GM19238 (cell line): Measurements from ENCODE around the gene ABCD4.
"Not testable (repeated sequence)": the region's sequence is repeated elsewhere in the genome, so short reads cannot be mapped to it uniquely, and the experiment has no call there.

Experiments used
- DNase-seq: peaks from one replicate; pipeline ENCODE4 v3.0.0; 2011; ENCODE audit warnings: low spot score; ENCODE audit not compliant: insufficient read length

Gene ABCD4

GRCh38 chr14:74302634-74303569 lies at the start of gene ABCD4:
ABCD4 (minus strand) TSS chr14:74302934; CDS start chr14:74302912, 22 bp downstream.
- peak; percentile 77 for DNase-seq

DNA sequence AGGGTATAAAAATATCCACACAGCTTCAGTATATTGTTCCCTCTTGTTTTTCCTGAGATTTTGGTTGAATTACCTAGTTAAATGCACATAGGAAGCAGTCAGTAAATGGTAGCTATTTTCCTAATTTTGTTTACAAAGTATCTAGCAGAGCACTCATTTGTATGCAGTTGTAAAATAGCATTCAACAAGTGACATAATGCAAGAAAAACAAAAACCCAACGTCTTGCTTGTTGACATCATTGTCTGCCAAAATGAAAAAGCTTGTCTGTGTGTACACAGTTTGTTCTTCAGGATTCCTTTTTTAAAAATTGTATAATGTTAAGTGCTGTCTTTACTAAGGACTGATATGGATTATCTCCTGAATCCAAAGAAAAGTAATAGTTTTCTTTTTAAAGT lies 48.2 kb upstream of the ABCD4 start:
- DNase-seq, result no peak

DNA sequence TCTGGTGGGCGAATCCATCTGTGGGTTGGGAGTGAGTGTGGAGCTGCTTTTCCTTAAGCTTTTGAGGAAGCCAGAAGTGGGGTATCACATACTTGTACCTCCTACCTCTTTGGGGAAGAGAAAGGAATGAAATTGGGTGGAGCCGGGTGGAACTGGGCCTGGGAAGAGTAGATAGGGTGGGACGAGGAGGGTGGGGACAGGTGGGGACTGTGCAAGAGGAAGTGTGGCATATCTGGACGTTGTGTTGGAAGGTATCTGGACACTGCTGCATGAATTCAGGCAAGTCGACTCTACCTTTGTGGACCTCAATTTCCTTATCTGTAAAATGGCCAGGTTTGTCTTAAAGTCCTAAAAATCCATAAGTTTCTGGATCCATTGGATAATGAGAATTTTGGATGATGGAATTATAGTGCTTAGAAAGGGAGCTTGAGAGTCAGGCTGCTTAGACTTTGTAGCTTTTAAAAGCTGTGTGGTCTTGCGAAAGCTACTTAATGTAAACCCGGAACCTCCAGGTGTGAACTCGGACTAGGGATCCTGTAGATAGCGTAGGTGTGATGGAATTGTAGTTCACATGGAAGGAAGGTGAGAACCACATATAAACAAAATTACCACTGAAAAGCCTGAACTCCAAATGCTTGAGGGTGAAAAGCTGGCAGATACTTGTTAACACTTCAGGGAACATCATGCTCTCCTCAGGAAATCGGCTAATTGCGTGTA lies 47.6 kb upstream of the ABCD4 start:
- DNase-seq, result no peak

- no peak for DNase-seq
Observed at GRCh38 chr14:74349757-74350156, 47.0 kb upstream of the ABCD4 start.

DNA sequence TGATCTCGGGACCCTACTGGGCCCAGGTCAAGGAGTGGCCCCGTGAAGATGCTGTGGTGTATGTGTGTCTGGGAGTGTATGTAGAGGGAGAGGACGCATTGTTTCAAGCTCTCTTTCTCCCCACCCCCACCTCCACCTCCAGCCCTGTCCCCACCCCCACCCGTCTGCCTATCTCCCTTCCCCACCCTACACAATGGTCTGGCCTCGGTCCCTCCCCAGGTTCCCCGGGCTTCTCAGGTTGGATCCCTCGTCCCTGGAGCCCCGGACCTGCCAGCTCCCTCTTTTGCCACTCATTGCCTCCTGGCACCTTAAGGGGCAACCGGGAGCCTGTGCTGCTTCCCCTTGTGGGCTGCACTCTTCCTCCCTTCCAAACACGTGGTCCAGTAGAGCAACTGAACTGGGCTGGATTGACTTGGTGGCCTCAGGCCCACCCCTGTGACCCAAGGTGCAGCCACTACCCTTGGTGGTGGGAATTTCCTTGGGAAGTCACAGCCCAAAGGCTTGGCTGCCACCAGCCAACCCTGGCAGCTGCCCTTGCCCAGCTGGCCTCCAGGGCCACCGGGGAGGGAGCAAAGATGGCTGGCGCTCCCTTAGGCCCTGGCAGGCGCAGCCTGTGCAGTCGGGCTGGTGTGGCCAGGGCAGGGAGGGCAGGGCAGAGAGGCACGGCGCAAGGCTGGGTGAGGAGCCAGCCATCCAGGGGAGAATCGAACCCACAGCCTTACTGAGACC lies 46.2 kb upstream of the ABCD4 start:
- DNase-seq, result no peak

DNA sequence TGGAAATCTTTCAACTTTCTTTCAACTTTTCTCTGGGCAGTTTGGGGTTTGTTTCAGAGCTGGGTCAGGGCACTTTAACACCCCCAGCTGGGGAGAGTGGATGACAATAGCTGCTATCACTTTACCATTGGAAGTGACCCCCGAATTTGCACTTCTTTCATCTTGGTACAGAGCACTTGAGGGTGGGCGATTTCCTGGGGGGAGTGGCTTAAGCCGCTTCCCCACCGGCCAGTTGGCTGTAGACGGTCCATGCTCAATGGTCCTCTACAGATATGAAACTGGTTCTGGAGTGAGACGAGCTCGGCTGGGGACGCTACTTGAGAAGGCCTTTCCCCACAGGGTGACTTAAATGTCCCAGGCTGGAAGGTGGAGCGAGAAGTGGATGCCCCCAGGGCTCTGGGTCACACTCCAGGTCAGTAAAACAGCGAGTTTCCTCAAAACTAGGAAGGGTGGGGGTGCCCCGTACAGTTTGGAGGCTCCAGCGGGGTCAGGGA lies 45.6 kb upstream of the ABCD4 start, which contains the start of gene VRTN:
TSS of gene VRTN (plus strand) at position 231 of the 494 bp plus-strand sequence. CDS start 8,313 bp downstream, outside the sequence.
- DNase-seq, result no peak

DNA sequence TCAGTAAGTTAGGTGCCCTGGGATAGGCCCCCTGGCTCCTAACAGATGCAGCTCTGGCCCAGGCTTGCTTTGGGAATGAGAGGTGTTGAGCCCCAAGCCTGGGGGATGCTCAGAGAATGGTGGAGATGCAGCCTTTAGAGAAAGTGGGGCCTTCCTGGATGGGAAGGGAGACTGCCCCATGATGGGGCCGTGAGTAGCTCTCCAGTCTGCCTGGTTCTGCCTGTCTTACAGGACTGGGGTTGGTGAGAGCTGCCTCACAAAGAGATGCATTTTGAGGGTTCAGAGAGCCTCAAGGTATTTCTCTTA lies 45.0 kb upstream of the ABCD4 start:
- no peak for DNase-seq

DNA sequence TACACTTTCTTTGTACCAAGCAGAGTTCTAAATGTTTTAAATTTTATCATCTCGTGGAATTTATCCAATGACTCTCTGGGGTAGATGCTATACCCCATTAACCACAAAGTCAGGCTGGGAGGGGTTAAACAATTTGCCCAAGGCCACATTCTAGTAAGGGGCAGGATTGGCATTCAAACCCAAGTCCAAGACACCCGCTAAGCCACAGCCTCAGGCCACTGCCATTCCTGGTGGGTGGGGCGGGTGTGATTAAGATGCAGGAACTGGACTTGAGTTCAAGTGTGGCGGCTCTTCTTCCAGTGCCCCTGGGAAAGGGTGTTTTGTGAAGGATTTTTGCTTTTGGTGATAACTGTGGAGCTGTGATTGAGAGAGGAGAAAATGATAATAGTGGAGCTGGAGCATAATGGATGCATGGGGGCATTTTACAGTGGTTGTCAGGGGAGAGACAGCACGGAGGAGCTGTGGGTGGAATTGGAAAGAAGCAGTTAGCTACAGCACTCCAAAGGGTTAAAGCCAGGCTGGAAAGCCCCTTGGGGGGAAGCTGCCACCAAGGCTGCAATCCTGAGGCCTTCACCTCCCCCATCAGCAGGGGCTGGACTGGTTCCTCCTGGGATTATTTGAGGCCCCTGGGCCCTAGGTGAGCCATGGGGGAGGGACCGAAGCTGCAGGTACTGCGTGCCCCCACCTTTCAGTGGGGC lies 44.5 kb upstream of the ABCD4 start:
- DNase-seq, result no peak

GRCh38 chr14:74346341-74346740 lies 43.6 kb upstream of the ABCD4 start:
- no peak for DNase-seq

GRCh38 chr14:74333909-74334308 lies 31.2 kb upstream of the ABCD4 start:
- DNase-seq, result no peak

DNA sequence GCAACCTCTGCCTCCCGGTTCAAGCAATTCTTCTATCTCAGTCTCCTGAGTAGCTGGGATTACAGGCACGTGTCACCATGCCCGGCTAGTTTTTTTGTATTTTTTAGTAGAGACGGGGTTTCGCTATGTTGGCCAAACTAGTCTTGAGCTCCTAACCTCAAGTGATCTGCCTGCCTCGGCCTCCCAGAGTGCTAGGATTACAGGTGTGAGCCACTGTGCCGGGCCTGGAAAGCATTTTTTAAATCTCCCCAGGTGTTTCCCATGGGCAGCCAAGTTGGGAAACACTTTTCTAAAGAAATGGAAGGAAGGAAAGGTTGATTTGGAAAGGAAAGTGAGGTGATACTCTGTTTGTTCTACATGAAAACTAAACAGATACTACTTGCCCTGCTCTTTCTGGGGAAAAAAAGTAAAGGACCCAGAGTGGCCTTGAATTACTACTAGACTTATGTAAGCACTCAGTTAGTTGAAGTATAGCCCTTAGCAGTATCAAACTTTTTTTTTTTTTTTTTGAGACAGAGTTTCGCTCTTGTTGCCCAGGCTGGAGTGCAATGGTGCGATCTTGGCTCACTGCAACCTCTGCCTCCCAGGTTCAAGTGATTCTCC lies 27.3 kb upstream of the ABCD4 start:
- not testable (repeated sequence) for DNase-seq

GRCh38 chr14:74326369-74327152 lies 23.8 kb upstream of the ABCD4 start:
- no peak for DNase-seq

GRCh38 chr14:74325446-74325845 lies 22.7 kb upstream of the ABCD4 start:
- DNase-seq, result no peak

- peak; percentile 19 for DNase-seq
Observed at GRCh38 chr14:74324931-74325361, 22.2 kb upstream of the ABCD4 start.

DNA sequence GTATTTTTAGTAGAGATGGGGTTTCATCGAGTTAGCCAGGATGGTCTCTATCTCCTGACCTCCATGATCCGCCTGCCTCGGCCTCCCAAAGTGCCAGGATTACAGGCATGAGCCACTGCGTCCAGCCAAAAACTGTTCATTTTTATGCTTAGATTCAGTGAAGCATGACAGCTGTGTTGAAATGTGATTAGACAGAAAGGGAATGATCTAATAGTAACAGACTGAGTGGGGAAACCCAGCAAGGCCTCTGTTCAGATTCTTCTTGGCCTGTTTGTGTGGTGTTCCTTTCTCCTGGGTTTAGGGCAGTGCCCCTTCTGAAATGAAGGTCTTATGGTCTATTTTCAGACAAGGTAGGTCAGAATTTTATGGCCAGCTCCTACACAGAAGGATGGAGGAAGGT lies 11.8 kb upstream of the ABCD4 start:
- no peak for DNase-seq

GRCh38 chr14:74313601-74314000 lies 10.9 kb upstream of the ABCD4 start:
- DNase-seq, result no peak

- no peak for DNase-seq
Observed at GRCh38 chr14:74312161-74312560, 9.4 kb upstream of the ABCD4 start.

GRCh38 chr14:74309125-74310022 lies 6.6 kb upstream of the ABCD4 start:
- DNase-seq, result no peak

- DNase-seq, result no peak
Observed at GRCh38 chr14:74308695-74309094, 6.0 kb upstream of the ABCD4 start.
